ENCODE results near the gene MZF1.

MZF1 gene

GRCh38 chr19:58569943-58570670 lies 3.0 kb downstream of the MZF1 start:
- DNase-seq = no peak

DNA sequence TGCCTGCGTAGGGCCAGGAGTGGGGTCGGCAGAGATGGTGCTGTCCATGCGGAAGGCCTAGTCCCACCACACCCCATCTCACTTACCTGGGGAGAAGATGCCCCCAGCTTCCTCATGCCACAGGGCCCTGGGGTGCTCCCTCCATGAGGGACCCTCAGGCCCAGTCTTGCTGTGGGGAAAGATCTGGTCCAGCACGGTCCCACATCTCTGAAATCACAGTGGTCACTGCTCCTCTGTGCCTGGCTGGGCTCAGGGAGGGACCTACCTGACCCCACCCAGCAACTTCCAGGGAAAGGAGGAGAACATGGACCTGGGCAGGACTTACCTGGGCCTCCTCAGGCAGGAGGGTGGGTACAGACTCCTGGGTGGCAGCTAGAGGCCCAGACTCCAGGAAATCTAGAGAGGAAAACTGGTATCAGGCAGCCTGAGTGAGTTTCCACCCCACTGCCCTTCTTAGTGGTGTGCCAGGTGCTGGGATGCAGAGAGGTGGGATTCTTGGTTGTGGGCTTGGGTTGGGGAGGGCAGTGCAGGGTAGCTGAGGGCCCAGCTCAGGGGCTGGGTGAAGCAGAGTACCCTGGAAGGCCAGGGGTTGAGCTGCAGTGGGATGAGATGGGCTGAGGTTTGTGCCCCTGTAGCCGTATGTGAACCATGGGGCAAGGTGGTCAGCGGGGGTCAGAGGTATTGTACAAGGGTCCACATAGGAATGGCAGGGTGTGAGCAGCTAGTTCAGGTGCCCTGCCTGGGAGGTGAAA lies 3.8 kb downstream of the MZF1 start:
- DNase-seq = no peak

DNA sequence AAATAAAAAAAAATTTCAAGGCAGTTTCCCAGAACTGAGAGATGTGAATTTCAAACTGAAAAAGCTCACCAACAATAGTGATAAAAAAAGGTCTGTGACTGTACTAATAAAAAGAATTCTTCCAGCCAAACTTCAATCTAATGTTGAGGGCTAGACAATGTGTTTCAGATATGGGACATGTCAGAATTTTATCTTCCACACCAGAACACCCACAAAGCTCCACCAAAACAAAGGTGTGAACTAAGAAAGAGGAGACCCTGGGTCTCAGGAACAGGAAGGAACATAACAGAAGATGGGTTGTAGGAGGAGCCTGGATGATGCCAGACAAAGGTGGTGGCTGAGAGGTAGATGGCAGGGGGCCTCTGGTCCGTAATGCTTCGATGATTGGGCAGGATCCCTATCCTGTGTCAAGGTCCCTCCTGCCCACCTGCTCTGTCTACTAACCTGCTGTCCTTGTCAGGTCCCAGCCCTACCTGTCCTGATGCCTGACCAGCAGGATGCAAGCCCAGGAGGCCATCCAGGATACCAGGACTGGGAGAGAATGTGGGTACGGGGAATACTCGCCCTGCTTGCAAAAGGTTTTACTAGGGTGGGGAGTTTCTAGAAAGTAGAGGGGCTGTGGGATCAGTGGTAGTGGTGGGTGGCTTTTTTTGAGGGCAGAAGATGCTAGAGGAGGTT lies 4.5 kb downstream of the MZF1 start:
- DNase-seq = no peak

DNA sequence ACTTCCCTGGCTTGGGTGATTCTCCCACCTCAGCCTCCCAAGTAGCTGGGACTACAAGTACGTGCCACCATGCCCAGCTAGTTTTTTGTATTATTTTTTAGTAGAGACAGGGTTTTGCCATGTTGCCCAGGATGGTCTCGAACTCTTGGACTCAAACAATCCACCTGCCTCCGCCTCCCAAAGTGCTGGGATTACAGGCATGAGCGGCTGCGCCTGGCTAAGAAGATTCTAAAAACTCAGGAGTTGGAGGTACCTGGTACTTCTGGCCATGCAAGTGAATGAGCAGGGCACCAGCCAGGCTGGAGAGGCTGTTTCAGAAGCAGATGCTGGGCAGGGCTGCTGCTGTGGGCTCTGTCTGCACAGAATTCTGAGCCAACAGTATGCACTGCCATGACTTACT lies 6.1 kb downstream of the MZF1 start:
- DNase-seq = no peak

- DNase-seq = no peak
Measured at GRCh38 chr19:58563823-58564222, 9.3 kb downstream of the MZF1 start.

DNA sequence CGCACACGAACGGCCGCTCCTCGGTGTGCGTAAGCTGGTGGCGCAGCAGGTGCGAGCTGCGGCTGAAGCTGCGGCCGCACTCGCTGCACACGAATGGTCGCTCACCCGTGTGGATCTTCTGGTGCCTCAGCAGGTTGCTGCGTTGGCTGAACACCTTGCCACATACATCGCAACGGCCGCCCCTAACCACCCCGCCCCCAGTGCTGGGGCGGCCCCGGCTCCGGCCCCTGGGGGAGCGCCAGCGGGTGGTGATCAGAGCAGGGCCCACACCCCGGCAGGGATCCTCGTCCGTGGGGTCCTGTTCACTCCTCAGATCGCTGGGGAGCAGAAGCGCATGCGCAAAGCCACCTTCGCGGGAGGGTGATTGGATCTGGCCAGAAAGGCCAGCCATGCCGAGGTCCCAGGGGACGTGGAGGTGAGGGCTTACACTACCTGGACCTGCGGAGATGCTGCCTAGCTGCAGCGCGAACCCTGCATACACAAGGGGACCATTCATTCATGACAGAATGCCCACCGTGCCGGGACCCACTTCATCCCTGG lies 10.0 kb downstream of the MZF1 start:
- no peak for DNase-seq

- DNase-seq = no peak
Measured at GRCh38 chr19:58562122-58563033, 10.8 kb downstream of the MZF1 start.

- DNase-seq = no peak
Measured at GRCh38 chr19:58561373-58562121, 11.6 kb downstream of the MZF1 start.

- DNase-seq = no peak
Measured at GRCh38 chr19:58560921-58561320, 12.2 kb downstream of the MZF1 start.

DNA sequence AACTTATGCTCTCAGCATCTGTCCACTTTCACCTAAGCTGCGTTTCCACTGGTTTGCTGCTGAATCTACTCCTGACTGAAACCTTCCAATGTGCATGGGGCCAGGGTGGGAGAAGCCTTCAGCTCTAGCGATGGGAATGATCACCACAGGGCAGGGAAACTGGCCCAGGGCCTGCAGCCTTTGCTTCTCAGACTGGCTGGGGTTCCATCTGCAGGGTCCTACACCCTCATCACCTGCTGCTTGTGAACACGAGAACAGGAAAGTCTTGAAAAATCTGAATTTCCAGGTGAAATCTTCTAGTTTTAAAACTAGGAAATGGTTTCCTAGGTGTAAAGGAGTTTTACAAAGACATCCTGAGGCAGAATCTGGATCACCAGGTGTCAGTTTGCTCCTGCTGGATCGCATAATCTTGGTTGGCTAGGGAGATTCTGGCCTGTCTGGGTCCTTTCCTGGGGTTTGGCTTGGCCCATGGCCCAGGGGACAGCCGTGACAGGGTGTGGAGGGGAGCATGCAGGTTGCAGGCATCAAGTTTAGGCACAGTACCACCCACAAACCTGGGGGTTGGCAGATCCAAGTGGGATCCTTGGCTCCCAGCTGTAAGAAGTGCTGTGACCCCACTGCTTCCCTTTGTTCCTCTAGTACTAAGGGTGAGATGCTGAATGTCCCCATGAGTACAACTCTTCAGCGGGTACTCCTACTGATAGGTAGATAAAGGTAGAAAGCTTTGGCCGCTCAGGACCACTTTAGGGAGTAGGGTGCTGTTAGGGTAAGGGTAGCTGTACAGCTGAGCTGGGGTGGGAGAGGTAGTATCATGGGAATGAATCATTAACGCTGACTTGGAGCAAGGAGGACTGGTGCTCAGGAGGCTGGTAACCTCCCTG lies 12.9 kb downstream of the MZF1 start:
- no peak for DNase-seq

GRCh38 chr19:58559275-58560006 lies 13.7 kb downstream of the MZF1 start:
- DNase-seq = no peak

DNA sequence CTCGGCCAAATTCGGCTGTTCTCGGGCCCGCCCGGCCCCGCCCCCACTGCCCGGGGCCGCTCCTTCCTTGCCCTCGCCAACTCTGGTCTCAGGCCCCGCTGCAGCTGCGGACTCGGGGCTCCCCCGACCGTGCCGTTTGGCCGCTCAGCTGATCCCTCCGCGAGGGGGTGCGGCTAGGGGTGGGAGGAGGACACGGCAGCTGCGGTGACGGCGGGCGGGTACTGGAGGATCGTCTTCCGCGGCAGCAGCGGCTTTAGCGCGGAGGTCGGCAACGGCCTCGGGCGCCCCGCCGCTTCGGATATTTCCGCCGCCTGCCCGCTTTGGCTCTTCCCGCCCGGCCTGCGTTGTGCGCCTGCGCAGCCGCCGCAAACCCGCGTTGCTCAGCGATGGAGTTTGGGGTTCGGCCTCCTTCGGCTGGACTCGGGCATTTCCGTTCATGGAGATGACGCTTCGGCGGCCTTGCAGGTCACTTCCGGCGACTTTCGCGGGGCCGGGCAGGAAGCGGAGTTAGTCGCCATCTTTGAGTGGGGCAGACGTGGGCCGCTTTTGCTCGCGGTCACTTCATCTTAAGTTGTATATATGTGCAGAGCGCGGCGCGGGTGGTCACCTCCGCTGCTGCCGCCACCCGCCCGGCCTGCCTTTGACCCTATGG lies 14.4 kb downstream of the MZF1 start:
- DNase-seq = no peak

DNA sequence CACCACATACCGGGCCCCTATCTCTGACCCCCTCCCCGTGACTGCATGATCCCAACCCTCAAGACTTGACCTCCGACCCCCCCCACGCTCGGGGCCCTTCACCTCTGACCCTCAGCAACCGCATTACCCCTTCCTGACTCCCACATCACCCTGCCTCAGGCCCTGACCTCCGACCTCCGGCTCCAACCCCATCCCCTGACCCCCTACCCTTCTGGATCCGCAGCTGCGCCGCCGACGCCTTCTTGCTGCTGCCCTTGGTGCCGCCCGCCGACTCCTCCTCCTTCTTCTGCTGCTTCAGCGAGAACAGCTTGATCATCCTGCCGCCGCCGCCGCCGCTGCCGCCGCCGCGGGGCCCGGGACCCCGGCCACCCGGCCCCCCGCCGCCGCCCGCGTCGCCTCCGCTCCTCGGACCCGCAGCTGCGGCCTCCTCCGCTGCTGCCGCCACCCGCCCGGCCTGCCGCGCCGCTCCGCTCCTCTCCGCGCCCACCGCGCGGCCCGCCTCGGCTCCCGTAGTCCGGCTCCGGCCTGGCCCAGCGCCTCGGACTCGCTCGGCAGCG lies 15.0 kb downstream of the MZF1 start, which contains the start of gene UBE2M:
Gene UBE2M, minus strand, starts transcription at position 546 of the 557 bp plus-strand sequence. Its CDS starts 230 bp downstream, at position 316.
- no peak for DNase-seq

DNA sequence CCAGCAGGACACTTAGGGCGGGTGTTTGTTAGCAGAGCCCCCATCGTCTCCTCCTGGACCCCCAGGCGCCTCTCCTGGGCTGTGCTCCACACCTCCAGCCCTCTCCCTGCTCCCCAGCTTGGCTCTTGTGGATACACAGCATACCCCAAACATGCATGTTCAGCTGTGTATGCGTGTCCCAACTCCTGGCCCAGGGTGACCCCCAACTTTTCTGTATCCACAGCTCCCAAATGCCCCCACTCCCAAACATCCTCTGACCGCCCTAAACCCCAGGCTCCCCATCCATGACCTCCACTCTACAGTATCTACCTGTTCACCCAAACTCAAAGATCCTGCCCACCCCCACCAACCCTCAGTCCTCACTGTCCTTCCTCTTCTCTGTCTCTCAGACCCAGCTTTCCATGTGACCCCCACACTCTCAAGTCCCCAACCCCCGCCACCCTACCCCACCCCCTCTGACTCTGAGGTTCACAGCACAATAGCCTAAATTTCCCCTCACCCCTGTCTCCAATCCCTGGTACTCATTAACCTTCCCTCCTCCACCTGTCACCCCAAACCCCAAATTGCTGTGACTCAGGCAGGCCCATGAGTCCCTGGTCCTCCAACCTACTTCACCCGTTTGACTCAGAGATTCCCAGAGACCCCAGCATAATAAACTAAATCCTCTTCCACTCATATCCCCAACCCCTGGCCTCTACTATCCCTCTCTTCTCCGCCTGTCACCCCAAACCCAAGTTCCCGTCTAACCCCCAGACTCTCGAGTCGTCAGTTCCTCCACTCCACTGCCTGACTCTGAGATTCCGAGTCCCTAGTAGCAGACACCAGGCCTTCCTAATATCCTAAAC lies 15.7 kb downstream of the MZF1 start:
- no peak for DNase-seq

DNA sequence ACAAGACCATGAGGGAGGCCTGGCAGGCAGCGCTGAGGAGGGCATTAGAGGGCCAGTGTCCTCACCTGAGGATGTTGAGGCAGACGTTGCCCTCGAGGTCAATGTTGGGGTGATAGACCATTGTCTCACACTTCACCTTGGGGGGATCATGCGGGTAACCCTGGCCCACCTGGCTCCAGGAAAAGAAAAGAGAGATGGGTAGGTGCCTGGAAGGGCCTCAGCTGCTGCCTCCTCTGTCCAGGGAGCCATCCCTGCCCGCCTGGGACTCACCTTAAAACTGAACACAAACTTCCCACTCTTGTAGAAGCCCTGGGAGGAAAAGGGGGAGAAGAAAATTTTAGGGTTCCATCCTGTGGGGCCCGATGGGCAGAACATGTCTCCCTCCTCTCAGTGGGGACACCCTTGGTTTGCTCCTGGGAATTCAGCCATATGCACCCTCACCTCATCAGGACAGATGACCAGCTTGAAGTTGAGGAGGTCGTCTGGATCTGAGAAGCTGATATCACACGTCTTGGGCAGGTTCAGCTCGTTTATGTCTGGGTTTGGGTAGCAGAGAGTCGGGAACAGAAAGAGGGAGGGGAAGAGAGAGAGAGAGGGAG lies 16.4 kb downstream of the MZF1 start:
- DNase-seq = no peak

DNA sequence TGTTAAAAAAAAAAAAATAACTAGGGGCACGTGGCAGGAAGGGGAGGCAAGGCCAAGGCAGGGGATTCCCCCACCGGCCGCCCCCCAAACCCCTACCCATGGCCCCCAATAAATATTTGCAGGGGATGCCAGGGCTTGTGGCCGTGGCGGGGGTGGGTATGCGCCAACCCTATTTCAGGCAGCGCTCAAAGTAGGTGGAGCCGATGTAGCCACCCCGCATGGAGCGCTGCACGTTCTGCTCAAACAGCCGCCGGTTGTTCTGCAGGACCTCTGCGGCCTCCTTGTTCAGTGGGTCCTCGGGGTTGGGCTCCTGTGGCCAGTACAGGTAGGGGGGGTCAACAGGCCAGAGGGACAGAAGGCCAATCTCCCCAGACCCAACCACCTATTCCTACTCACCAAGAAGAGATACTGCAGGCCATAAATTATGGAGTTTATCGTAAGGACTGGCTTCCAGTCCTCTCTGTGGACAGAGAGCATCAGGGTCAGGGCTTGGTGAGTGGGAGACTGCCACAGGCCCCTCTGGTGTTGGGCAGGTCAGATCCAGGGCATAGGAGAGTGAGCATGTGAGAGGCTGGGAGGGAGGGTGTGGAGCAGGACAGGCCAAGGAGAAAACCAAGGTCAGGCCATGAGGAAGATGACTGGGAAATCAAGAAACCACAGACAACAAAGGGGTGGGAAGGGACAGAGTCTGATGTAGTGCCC lies 17.1 kb downstream of the MZF1 start:
- DNase-seq = no peak

DNA sequence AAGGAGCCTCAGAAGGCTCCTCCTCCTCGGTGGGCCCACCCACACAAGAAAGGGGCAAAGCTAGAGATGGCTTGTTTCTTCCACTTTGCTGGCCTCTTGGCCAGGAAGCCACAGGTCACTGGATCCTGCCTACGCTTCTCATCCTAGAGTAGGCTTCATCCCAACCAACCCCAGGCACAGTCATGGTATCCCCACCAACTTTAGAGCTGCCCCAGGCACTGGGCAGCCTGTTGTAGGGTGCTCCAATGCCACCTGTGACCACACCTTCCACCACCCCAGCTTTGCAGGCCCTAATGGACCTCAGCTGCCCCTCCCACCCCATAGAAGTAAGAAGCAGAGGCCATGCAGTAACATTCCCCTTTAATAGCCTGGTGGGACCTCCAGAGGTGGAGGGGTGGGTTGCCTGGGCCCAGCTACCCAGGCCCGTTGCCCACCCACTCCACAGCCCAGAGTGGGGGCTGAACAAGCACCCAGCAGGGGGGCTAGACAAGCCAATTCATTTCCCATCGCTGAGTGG lies 17.7 kb downstream of the MZF1 start:
- no peak for DNase-seq
